Ovary (tissue), 3 donors: ENCODE data around the gene GRID1.

ENCODE experiments used
- CTCF ChIP-seq, 3 donors: fragments of 450-650 bp in 2 of 3; fragments of 200-600 bp in 1 of 3; IDR thresholded peaks; one replicate each; pipeline versions ENCODE4 v1.5.1 to v1.8.0; 2016 to 2022; ENCODE audit warnings: antibody characterized with exemption in 3 of 3, mild to moderate bottlenecking in 1 of 3
- POLR2A ChIP-seq: fragments of 450-650 bp; IDR thresholded peaks from one replicate; pipeline ENCODE4 v1.6.1; 2017; ENCODE audit warnings: antibody characterized with exemption, mild to moderate bottlenecking, moderate library complexity
- donor health status: DM: no; HTN: no; CAD: no.

GRCh38 chr10:86411281-86411841, 44.8 kb upstream of the GRID1 start:
- TF ChIP-seq CTCF (IDR thresholded peaks at IDR 0.05): no peak
- no peak for TF ChIP-seq POLR2A
